HUES64 (cell line): ENCODE measurements around the gene LTF.
"Not testable (repeated sequence)": the region's sequence is repeated elsewhere in the genome, so short reads cannot be mapped to it uniquely, and the experiment has no call there.

Experiments used
- H3K27ac ChIP-seq: 2 replicates; pipeline ENCODE4 v1.7.0; 2013; ENCODE audit warnings: low read depth, low read length, inconsistent platforms
- H3K27me3 ChIP-seq: 2 replicates; pipeline ENCODE4 v1.6.1; 2013; ENCODE audit warnings: mild to moderate bottlenecking, low read length; ENCODE audit not compliant: insufficient read depth
- H3K36me3 ChIP-seq: 2 replicates; pipeline ENCODE4 v1.6.1; 2013; ENCODE audit warnings: mild to moderate bottlenecking, low read length; ENCODE audit not compliant: insufficient read depth
- H3K4me1 ChIP-seq: 2 replicates; pipeline ENCODE4 v1.6.1; 2013; ENCODE audit warnings: mild to moderate bottlenecking, low read length, moderate library complexity; ENCODE audit not compliant: insufficient read depth
- H3K4me3 ChIP-seq: 2 replicates; pipeline ENCODE4 v1.5.1; 2013; ENCODE audit warnings: mild to moderate bottlenecking, low read length, moderate library complexity
- H3K9ac ChIP-seq: 2 replicates; pipeline ENCODE4 v1.6.1; 2013; ENCODE audit warnings: mild to moderate bottlenecking, low read depth, low read length
- H3K9me3 ChIP-seq: 2 replicates; pipeline ENCODE4 v1.6.1; 2013; ENCODE audit warnings: low read depth, low read length; ENCODE audit not compliant: insufficient read depth
- WGBS: fragments of 150-250, 120-280 bp; methylation state at CpG from one replicate; pipeline ENCODE4 v1.1.7; 2013; ENCODE audit warnings: missing lambda C conversion rate; 5-methylcytosine and 5-hydroxymethylcytosine counted together

Gene LTF

DNA sequence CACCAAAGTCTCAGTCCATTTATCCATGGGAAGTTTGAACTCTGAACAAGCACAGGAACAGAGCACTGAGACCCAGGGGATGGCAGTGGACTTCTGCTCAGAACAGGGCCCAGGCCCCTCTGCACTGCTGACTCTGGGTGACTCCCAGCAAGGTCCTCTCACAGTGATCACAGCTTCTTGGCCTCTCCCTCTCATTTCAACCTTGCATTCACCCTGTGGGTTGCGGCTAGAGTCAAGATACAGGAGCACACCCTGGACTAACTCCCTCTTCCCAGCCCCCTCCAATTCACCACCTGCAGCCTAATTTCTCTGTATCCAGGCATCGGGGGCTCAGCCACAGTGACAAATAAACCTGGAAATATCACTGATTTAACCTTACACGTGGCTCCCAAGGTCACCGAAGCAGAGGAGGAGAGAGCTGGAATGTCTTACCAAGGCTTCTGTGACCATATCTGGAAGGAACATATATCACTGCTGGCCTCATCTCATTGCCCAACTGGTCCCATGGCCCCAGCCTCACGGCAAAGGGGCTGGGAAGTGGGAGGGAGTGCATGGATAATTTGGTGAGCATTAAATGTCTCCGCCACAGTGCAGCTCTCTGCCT, 34.3 kb upstream of the LTF start:
- Histone ChIP-seq H3K4me1 (peaks cover 13% of the 10 kb centered on the region), H3K27ac (no peak overlapping the region), H3K36me3 (no peaks in the 10 kb centered on the region), H3K4me3 (no peak overlapping the region), H3K9me3 (no peaks in the 10 kb centered on the region), H3K27me3 (no peaks in the 10 kb centered on the region), H3K9ac (no peak overlapping the region)
- WGBS, result 92% methylated on average over 6 of the region's 6 CpGs

DNA sequence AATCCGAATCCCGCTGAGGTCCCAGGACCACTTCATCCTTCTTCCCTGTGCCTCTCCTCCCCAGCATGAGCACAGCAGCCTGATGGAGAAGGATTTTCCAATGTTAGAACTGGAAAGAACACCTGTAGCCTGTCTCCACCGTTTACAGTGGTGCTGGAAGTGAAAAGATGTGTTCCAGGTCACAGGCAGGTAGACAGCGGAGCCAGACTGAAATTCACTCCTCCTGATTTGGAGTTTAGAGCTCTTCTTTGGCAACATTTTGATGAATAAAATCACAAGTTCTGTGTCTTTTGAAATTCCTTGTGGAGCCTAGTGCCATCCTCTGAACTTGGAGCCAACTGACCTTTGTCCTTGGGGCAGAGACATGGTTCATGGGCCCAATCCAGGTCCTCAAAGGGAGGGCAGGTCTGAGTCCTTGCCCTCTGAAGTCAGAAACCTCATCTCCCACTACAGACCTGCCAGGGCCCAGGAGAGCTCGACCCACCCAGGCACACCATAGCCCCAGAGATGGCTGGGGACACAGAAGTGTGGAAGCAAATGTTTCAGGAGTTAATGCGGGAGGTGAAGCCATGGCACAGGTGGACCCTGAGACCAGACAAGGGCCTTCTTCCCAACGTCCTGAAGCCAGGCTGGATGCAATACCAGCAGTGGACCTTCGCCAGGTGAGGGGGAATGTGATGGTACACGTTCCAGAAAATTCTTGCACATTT, 33.0 kb upstream of the LTF start, which contains the start of gene RTP3:
Gene RTP3, plus strand, starts transcription at position 421 of the 710 bp plus-strand sequence. Its CDS starts 87 bp downstream, at position 508.
- Histone ChIP-seq H3K4me1 (peaks cover 13% of the 10 kb centered on the region), H3K9me3 (0 out of 2 replicates have a peak, but pooled peaks cover 5% of the 10 kb centered on the region), H3K27ac (no peak within 1 kb of the TSS), H3K4me3 (no peak within 1 kb of the TSS), H3K9ac (no peak within 1 kb of the TSS), H3K36me3 (no peaks in the 10 kb centered on the region), H3K27me3 (no peaks in the 10 kb centered on the region)
- WGBS, result 91% methylated on average over 9 of the region's 9 CpGs

GRCh38 chr3:46496746-46497555, 32.2 kb upstream of the LTF start:
- H3K4me1 ChIP-seq, result peaks cover 18% of the 10 kb centered on the region
- no peak overlapping the region for H3K9ac ChIP-seq
- 80% methylated on average over 9 of the region's 9 CpGs for WGBS
- H3K36me3 ChIP-seq, result no peaks in the 10 kb centered on the region
- H3K4me3 ChIP-seq, result no peak overlapping the region
- H3K27ac ChIP-seq, result no peak overlapping the region
- H3K27me3 ChIP-seq, result no peaks in the 10 kb centered on the region
- H3K9me3 ChIP-seq, result 0 out of 2 replicates have a peak, but pooled peaks cover 5% of the 10 kb centered on the region

GRCh38 chr3:46495901-46496456, 31.3 kb upstream of the LTF start:
- WGBS, result 78% methylated on average over 5 of the region's 5 CpGs
- Histone ChIP-seq H3K27ac (0 out of 2 replicates have a peak overlapping the region, but pooled peaks have one; percentile 41), H3K36me3 (no peaks in the 10 kb centered on the region), H3K4me1 (peaks cover 20% of the 10 kb centered on the region), H3K27me3 (no peaks in the 10 kb centered on the region), H3K9ac (no peak overlapping the region), H3K4me3 (no peak overlapping the region), H3K9me3 (0 out of 2 replicates have a peak, but pooled peaks cover 5% of the 10 kb centered on the region)

GRCh38 chr3:46494491-46494890, 29.8 kb upstream of the LTF start:
- not testable (repeated sequence) for H3K36me3 ChIP-seq, H3K9me3 ChIP-seq, H3K27me3 ChIP-seq, H3K4me3 ChIP-seq, H3K9ac ChIP-seq, H3K27ac ChIP-seq
- H3K4me1 ChIP-seq, result peaks cover 22% of the 10 kb centered on the region
- WGBS, result 96% methylated on average over 26 of the region's 33 CpGs

GRCh38 chr3:46492890-46493547, 28.3 kb upstream of the LTF start:
- 96% methylated on average over 6 of the region's 6 CpGs for WGBS
- Histone ChIP-seq H3K27ac (no peak overlapping the region), H3K9me3 (0 out of 2 replicates have a peak, but pooled peaks cover 5% of the 10 kb centered on the region)

GRCh38 chr3:46491089-46492070, 26.7 kb upstream of the LTF start:
- Histone ChIP-seq H3K4me1 (peaks cover 22% of the 10 kb centered on the region), H3K9ac (no peak overlapping the region), H3K9me3 (0 out of 2 replicates have a peak, but pooled peaks cover 5% of the 10 kb centered on the region), H3K27me3 (0 out of 2 replicates have a peak, but pooled peaks cover 9% of the 10 kb centered on the region), H3K36me3 (no peaks in the 10 kb centered on the region), H3K27ac (no peak overlapping the region), H3K4me3 (no peak overlapping the region)
- 89% methylated on average over 10 of the region's 11 CpGs for WGBS

More at GRCh38 chr3:46492890-46493547, 28.3 kb upstream of the LTF start:
- Histone ChIP-seq H3K27me3 (0 out of 2 replicates have a peak, but pooled peaks cover 9% of the 10 kb centered on the region), H3K4me1 (peaks cover 28% of the 10 kb centered on the region), H3K36me3 (no peaks in the 10 kb centered on the region), H3K4me3 (no peak overlapping the region), H3K9ac (no peak overlapping the region)

DNA sequence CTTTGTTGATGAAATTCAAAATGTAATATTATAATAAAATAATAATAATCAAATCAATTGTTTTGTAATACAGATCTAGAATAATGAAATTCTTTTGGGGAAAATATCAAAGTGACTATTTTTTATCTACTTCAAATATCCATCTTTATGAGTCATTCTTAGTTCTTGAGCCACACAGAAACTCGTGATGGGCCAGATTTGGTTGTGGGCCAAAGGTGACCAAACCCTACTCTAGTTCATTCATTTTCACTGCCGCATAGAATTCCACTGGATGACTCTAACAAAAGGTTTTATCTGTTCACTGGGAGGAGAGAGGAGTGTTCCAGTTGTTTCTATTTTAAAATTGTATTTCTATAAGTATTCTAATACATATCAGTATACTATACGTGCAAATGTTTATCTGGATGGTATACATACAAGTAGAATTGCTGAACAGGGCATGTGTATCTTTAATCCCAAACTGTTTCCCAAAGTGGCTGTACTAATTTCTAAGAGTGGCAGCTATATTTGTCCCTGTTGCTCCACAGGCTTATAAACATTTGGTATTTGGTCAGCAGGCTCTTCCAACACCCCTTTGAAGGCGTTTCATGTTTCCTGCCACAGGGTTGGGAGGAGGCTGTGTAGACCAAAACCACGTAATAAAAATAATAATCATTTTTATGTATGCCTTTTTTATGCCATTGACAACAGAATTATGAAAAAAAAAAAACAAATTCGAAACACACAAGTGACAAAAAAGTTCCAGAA, 25.8 kb upstream of the LTF start:
- no peak overlapping the region for H3K9ac ChIP-seq
- H3K36me3 ChIP-seq, result no peaks in the 10 kb centered on the region
- H3K4me3 ChIP-seq, result no peak overlapping the region
- 83% methylated on average over 5 of the region's 6 CpGs for WGBS
- H3K27me3 ChIP-seq, result 0 out of 2 replicates have a peak, but pooled peaks cover 9% of the 10 kb centered on the region
- H3K27ac ChIP-seq, result no peak overlapping the region
- peaks cover 15% of the 10 kb centered on the region for H3K4me1 ChIP-seq
- 0 out of 2 replicates have a peak, but pooled peaks cover 5% of the 10 kb centered on the region for H3K9me3 ChIP-seq

DNA sequence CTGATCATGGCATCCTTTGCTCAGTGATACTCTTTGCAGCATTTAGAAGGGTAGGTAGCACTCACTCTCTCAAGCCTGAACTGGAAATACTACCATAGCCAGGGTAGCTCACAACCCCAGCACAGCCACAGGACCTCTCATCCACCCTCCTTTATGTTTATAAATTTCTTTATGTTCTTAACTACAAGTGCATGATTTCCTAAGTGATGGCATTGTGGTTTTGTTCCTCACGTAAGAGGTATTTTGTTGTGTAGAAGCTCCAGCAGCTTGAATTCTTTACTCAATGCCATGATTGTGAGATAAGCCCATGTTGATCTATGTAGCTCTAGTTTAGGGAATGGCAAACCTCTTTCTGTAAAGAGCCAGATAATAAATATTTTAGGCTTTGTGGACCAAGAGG, 25.2 kb upstream of the LTF start:
- H3K36me3 ChIP-seq, result no peaks in the 10 kb centered on the region
- no peak overlapping the region for H3K4me3 ChIP-seq
- H3K9ac ChIP-seq, result no peak overlapping the region
- H3K27me3 ChIP-seq, result 0 out of 2 replicates have a peak, but pooled peaks cover 9% of the 10 kb centered on the region
- H3K4me1 ChIP-seq, result peaks cover 15% of the 10 kb centered on the region
- WGBS, result 95% methylated on average over 1 of the region's 1 CpG
- no peak overlapping the region for H3K27ac ChIP-seq
- 0 out of 2 replicates have a peak, but pooled peaks cover 5% of the 10 kb centered on the region for H3K9me3 ChIP-seq
